ENCODE results near the gene PEAK1.

Gene PEAK1

DNA sequence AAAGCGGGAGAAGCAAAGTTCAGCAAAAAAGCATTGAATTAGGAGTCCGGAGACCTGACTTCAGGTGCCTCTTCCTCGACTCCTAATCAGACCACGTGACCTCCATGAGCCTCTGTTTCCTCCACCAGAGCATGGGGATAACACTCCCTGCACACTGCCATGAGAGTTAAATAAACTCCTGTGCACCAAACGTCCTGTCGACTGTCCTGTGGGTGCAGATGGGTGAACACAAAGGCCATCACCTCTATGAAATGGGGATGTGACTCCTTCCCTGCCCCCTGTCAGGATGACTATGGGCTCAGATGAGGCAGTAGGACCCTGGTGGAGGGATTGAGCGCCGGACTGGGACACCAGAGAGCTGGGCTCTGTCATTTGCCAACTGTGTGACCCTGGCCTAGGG, 335.5 kb downstream of the PEAK1 start:
- DNase-seq: no peak

- peak in 4 of 5 experiments; percentile 19 to 89 (median 46) for DNase-seq
Measured at GRCh38 chr15:77083381-77084160, 336.3 kb downstream of the PEAK1 start.

GRCh38 chr15:77081971-77082370, 337.9 kb downstream of the PEAK1 start:
- DNase-seq: peak in 1 of 5 experiments; percentile 76

- no peak for DNase-seq
Measured at GRCh38 chr15:77076323-77076915, 343.5 kb downstream of the PEAK1 start.

DNA sequence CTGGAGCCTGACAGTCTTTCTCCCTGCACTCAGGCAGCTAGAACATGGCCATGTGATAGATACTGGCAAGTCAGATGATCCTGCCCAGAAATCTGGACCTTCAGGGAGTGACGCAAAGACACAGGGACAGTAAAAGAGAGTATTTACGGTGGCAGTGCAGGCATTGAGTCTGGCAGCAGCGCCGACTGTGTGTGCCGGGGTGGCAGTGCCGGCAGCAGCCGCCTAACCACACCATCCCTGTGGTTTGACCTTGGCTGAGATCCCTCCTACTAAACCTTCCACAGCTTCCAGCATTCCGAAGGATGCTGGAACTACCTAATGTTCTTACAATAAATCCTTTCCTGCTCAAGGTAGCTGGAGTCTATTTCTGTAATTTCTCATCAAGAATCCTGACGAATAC, 344.4 kb downstream of the PEAK1 start:
- DNase-seq: no peak

GRCh38 chr15:77074350-77074749, 345.6 kb downstream of the PEAK1 start:
- DNase-seq: no peak

- DNase-seq: no peak
Measured at GRCh38 chr15:77071305-77072223, 348.3 kb downstream of the PEAK1 start.

GRCh38 chr15:77070495-77071304, 349.2 kb downstream of the PEAK1 start, which contains the start of gene TSPAN3:
TSS of gene TSPAN3 (minus strand) at chr15:77071109. CDS start at chr15:77070954, 155 bp downstream.
- DNase-seq: peak; percentile 81 to 93 (median 88)

DNA sequence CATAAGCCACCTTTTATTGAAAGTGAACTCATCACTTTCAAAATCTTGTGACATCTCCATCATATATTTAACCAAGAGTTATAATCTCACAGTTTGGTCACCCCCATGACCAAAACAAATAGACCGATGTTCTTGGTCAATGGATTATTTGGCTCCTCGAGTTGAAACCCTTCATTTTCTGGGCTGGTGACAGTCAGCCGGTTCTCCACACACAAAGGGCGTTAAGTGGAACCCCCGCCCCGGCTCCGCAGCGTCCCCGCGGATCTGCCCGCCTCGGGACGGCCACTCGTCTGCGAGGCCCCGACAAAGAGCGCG, 349.8 kb downstream of the PEAK1 start:
- DNase-seq: no peak

DNA sequence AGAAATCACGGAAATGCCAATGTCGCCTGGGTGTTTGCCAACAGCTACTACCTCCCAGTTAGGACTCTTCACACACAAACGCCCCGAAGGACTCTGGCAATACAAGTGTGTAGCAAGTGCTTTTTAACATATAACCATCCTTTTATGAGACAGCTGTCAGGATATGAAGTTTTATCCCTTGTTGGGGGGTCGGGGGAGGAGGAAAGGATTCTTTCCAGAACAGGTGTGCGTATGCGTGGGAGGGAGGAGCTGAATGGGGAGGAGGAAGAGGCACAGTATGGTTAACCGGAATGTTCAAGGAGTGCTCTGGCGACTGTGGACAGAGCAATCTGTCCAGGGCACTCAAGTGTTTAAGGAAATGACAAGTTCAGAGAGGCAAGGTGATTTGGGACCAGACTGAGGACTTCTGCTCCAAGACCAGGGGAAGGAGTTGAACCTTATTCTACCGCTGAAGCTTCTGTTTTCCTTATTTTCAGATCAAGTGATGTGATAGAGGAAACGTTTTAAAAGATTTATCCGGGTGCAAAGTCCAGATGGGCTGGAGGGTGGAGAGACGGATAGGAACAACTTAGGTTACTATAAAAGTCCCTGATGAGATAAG, 350.3 kb downstream of the PEAK1 start:
- no peak for DNase-seq

DNA sequence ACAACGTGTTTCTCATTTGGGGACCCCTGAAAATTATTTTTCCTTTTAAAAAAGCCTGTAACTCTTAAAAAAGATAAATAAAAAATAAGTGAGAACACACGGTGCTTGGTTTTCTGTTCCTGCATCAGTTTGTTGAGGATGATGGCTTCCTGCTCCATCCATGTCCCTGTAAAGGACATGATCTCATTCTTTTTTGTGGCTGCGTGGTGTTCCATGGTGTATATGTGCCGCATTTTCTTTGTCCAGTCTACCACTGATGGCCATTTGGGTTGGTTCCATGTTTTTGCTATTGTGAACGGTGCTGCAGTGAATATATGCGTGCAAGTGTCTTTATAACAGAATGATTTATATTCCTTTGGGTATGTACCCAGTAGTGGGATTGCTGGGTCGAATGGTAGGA, 351.3 kb downstream of the PEAK1 start:
- no peak for DNase-seq

DNA sequence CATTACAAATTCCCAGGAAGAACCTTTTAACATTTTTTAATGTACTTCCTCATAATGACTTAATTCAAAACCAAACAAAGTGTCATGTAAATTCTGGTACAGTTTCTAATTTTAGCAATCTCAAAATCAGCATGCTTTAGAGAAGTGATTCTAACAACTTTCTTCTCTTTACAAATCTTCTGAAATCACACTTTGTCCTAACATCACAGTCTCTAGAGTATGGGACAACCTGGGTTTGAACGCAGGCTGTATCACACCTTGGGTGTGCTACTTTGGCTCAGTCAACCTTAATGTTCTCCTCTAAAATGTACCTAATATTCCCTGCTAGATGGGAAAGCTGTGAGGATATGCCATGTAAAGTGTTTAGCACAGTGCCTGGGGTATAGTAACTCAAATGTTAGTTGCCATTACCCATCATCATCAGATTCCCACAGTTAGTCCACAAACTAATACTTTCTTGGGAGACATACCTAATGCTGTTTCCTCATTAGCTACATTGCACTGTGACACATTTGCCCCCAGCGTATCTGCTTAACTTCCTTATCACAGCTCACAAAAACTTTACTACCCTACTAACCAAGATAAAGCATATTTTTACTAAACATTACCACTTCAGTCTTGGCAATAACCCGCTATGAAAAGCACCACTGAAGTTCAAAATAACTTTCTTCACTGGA, 352.1 kb downstream of the PEAK1 start:
- DNase-seq: no peak

- no peak for DNase-seq
Measured at GRCh38 chr15:77066971-77067690, 352.8 kb downstream of the PEAK1 start.

- DNase-seq: no peak
Measured at GRCh38 chr15:77064539-77065308, 355.2 kb downstream of the PEAK1 start.

DNA sequence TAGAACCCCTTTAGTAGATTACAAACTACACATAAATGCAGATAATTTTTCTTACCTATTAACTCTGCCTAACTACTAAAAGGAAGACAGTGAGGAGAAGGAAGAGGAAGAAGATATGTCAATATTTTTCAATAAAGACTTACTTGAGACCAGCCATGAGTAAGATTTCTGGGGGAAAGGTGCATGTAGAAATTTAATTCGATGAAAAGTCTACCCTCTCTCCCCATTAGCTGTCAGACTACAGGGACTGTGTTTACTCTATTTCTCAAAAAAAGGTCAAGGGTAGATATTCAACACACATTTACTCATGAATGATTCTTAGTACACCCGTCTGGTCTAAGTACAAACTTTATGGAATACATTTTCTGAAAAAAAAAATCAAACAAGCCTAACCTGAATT, 355.8 kb downstream of the PEAK1 start:
- DNase-seq: no peak

DNA sequence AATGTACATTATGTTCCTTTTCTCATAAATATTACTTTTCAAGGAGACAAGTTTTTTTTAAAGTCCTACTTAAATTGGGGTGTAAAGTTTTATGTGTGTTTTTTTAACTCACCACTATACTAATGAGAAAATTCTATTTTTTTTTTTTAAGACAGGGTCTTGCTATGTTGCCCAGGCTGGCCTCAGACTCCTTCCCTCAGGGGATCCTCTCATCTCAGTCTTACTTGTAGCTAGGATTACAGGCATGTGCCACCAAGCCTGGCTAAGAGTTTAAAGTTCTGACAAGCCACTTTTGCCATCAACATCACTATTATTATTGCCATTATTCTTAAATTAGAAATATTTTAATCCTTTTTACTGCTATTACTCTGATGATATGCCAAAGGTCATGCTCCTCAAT, 356.7 kb downstream of the PEAK1 start:
- DNase-seq: no peak

DNA sequence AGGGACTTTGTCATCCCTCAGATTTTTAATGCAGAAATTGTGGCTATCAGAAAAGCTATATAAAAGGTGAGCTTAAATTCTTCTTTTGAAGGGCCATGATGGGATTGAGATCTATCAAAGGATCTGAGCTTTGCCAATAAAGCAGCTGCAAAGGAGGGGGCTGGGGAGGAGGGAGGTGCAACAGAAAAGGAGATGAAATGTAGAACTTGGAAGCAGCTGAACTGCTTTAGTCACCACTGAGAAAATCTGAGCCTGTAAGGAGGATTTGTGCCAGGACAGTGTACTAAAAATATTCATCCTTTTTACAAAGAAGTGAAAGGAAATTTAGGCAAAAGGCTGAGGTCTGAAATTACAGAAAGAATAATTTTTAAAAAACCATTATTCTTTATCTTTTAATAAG, 359.4 kb downstream of the PEAK1 start:
- no peak for DNase-seq

GRCh38 chr15:77059786-77060361, 360.0 kb downstream of the PEAK1 start:
- DNase-seq: peak in 1 of 5 experiments; percentile 34

DNA sequence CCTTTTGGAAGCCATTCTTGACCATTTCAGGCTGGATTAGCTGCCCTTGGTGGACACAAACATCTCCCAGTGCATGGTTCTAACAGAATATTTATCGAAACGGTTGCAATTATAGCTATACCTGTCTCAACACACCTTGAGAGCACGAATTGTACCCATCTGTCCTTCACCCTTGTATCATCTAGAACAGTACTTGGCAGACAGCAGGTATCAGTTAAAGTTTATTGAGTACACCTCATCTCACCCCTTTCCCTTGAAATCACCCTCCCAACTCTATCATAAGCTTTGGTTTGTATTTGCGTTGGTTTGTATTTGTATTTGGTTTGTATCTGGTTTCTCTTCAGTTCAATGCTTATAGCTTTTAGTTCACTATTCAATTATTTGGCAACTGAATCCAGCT, 361.4 kb downstream of the PEAK1 start:
- no peak for DNase-seq

DNA sequence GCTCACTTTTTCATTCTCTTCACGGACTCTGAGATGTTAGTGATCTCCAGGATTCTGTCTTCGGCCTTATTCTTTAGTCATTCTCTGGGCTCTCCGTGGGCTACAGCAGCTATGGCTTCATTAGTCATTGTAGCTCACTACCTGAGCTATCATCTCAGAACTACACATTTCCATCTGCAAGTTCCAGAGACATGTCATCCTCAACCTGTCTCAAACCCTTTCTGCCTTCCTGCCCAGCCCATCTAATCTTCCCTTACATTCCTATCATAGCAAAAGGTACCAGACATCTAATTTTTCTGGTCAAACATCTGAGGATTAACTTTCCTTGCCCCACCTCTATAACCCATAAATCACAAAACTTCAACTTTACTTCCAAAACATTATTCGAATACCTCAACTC, 362.2 kb downstream of the PEAK1 start:
- DNase-seq: no peak

Measured in T-helper 2 cell (primary cell).